T-helper 2 cell (primary cell): ENCODE data around the gene SLC25A20.
"Not testable (repeated sequence)": the region's sequence is repeated elsewhere in the genome, so short reads cannot be mapped to it uniquely, and the experiment has no call there.

Source experiments
- DNase-seq, 5 experiments: peaks; one replicate each; pipeline versions ENCODE4 v3.0.0 to v3.0.0-alpha.2; 2012 to 2022

SLC25A20 gene

DNA sequence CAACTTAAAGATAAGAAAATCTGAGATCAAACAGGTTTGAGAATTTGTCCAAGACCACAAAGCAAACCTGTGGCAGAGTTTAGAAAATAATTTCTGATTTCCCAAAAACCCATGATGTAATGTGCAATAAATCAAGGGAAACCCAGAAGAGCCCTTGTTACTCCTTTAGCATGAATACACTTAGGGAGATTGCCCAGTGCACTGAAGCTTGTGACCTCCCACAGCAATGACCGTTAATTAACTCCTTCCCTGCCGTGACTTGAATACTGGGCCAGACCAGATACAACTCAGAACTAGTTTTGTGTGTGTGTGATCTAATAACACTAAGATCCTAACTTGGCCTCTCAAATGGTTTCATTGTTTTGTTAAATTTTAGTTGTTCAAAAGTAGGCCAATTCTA lies 53.5 kb downstream of the SLC25A20 start:
- DNase-seq, result no peak

DNA sequence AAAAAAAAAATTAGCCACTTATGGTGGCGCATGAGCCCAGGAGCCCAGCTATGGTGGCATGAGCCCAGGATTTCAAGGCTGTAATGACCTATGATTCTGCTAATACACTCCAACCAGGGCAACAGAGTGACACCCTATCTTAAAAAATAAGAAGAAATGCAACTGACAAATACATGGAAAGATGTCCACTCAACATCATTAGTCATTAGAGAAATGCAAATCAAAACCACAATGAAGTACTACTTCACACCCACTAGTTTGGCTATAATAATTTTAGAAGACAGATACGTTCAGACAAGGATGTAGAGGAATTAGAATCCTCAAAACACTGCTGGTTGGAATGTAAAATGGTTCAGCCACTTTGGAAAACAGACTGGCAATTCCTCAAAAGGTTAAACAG lies 61.5 kb downstream of the SLC25A20 start:
- no peak for DNase-seq

DNA sequence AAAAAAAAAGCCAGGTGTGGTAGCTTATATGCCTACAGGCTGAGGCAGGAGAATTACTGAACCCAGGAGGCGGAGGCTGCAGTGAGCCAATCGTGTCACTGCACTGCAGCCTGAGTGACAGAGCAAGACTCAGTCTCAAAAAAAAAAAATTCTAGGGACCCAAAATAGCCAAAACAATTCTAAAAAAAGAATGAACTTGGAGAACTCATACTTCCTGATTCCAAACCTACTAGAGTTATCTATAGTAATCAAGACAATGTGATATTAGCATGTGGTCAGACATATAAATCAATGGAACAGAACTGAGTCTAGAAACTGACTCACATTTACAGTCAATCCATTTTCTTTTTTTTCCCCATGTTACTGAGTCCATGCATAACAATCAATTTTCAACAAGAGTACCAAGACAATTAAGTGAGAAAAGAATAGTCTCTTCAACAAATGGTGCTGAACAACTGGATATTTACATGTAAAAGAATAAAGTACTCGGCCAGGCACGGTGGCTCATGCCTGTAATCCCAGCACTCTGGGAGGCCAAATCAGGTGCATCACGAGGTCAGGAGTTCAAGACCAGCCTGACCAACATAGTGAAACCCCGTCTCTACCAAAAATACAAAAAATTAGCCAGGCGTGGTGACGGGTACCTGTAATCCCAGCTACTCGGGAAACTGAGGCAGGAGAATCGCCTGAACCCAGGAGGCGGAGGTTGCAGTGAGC lies 62.9 kb downstream of the SLC25A20 start:
- DNase-seq, result no peak

DNA sequence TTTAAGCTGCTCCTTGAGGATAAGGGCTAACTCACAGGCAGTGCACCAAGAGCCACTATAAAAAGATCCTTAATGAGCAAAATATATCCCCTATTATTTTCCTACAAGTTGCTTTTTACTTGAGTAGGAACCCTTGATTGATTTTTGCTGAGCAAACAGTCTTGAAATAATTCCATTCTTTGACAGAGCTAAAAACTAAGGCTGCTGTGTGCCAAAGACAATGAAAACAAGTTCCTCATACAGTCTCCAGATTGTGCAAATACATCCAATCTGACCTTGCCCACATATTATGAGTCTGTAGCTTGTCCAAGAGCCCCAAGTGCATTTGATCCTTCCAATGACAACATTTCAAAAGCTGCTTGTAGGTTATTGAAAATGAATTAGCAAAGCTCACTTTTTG lies 66.0 kb downstream of the SLC25A20 start:
- DNase-seq, result no peak

DNA sequence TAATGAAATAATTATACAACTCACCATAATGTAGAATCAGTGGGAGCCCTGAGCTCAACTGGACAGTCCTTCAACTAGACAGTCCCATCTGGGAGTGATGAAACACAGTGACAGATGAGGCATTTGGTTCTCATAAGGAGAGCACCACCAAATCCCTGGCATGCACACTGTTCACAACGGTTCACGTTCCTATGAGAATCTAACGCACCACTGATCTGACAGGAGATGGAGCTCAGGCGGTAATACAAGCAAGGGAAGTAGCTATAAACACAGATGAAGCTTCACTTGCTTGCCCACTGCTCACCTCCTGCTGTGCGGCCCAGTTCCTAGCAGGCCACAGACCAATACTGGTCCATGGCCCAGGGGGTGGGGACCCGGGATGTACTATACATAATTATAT lies 68.0 kb downstream of the SLC25A20 start:
- DNase-seq, result no peak

DNA sequence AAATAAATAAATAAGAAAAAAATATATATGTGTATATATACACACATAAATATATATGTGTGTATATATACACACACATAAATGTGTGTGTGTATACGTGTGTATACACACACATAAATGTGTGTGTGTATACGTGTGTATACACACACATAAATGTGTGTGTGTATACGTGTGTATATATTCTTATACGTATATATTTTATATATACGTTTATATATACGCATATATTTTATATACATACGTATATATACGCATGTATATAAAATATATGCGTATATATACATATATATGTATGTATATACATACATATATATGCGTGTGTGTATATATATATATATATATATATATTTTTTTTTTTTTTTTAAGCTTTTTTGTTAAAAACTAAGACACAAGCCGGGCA lies 69.2 kb downstream of the SLC25A20 start:
- not testable (repeated sequence) for DNase-seq

DNA sequence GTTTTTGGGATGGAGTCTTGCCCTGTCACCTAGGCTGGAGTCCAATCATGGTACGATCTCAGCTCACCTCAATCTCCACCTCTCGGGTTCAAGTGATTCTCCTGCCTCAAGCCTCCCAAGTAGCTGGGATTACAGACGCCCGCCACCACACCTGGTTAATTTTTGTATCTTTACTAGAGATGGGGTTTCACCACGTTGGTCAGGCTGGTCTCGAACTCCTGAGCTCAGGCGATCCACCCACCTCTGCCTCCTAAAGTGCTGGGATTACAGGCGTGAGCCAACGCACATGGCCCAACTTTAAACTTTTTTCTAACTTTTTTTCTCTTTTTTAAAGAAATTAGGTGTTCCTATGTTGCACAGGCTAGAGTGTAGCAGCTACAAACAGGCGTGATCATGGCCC lies 70.8 kb downstream of the SLC25A20 start:
- DNase-seq, result not testable (repeated sequence)

DNA sequence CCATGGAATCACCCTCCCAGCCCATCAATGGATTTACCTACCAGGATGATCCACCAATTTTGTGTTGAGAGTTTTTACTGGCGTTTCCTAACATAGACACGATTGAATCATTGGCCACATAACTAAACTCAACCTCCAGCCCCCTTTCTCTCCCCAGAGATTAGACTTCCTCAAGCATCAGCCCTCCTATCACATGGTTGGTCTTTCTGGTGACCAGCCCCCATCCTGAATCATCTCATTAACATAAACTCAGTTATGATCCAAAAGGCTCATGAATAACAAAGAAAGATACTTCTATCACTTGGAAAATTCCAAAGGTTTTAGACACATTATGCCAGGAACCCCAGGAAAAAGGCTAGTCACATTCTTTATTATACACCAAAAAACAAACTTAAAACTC lies 72.2 kb downstream of the SLC25A20 start:
- DNase-seq, result no peak

DNA sequence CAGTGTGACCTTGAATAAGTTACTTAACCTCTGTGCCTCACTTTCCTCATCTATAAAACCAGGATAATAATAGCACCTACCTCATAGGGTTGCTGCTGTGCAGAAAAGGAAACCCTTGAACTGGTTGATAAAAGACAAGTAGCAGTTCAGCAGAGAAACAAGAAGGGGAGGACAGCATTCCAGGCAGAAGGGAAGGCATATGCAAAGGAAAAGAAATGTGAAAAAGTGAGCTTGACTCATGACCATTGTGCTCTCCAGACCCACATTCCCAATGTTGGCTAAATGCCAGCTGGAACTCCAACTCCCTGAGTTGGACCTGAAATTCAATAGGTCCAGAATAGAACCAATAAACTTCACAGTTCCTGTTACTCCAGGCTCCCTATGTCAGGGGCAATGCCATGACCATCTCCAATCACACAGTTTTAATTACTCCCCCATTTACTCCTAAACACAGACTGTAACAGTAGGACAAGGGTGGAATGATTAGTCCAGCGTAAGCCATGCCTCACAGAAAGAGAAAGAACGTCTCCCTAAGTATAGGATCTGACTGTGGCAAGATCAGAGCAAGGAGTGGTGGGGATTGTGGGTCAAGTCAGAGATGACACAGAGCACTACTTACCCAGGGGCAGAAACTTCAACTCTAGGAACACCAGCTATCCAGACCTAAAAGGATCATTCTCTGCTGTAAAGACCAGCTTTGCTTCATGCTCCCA lies 77.9 kb downstream of the SLC25A20 start:
- DNase-seq, result no peak

DNA sequence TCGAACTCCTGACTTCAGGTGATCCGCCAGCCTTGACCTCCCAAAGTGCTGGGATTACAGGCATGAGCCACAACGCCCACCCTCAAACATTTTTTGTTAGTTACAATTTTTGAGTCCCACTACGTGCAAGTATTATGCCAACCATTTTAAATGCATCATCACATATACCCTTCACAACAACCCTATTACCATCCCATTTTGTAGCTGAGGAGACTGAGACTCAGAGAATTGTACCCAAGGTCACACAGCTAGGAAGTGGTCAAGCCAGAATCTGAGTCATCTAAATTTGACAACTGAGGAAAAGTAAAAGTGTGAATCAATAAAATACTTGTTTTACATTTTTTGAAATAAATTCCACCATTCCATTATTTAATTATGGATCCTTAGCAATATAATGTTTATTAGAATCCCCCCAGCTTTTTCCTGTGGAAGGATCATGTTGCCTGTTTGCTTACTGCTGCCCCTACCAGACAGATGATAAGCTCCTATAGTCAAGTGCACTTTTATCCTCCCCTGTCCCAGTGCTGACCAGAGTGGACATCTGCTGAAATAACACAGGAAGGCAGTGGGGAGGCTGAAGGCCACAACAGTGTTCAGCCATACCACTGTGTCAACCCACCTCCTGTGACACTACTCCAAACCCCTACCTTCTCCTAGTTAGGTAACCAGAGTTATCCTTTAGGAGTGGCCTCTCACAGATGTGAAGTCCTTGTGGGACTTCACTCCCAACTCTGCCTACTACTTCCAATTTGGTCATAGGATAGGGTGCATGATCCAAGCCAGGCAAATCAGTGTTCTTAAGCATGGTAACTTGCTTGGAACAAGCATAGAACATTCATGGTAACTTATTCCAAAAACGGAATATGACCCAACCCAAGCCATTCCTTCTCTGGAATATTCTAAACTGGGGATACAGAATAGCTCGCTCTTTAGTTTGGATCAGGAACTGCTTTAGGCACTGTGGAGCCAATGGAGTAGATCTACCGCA lies 79.2 kb downstream of the SLC25A20 start:
- no peak for DNase-seq

DNA sequence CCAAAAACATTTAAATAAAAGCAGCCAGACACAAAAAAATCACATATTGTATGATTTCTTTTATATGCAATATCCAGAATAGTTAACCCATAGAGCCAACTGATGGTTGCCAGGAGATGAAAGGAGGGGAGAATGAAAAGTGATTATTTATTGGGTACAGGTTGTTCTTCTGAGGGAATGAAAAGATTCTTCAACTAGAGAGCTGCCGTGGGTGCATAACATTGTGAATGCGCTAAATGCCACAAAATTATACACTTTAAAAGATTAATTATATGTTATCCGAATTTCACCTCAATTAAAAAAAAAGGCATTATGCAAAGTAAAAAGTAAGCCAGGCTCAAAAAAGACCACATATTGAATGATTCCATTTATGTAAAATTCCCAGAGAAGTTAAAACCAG lies 87.2 kb downstream of the SLC25A20 start:
- DNase-seq, result no peak
